ENCODE results near the gene FSIP1.

DNA sequence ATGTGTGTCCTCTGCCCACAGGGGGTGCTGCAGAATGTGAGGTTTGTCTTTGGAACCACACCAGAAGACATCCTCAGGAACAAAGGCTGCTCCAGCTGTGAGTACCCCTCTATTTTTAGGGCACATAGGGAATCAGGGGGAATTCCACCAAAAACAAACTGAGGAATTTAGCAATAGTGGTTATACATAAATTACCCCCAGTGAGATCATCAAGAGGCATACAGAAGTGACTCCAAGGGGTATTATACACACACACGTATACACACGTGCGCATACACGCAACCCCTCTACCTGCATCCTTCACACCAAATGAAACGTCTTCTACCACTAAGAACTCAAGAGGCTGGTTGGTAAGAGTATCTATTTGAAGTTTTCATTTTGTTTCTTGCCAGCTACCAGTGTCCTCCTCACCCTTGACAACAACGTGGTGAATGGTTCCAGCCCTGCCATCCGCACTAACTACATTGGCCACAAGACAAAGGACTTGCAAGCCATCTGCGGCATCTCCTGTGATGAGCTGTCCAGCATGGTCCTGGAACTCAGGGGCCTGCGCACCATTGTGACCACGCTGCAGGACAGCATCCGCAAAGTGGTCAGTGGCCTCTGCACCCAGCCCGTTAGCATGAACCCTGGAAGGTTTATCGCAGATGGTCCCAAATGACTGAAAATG, 198.9 kb downstream of the FSIP1 start:
- TF ChIP-seq POLR2A (IDR thresholded peaks at IDR 0.05; ENCODE audit: low read length) (no peak), ESRRA (IDR thresholded peaks at IDR 0.05; ENCODE audit: borderline replicate concordance, low read length) (no peak), RAD21 (conservative IDR thresholded peaks at IDR 0.05 in 1 of 2, IDR thresholded peaks at IDR 0.05 in 1 of 2) (no peak), CTCF (IDR thresholded peaks at IDR 0.05) (no peak), MAZ (IDR thresholded peaks at IDR 0.05; ENCODE audit: borderline replicate concordance, low read depth, low read length) (no peak), RARB (CRISPR knock-in tag; IDR thresholded peaks at IDR 0.05) (no peak), RFX5 (IDR thresholded peaks at IDR 0.05) (no peak), NFE2L2 (conservative IDR thresholded peaks at IDR 0.05; ENCODE audit: low read length) (no peak), EP300 (IDR thresholded peaks at IDR 0.05) (no peak)
- TF ChIP-seq, protein P1, sequence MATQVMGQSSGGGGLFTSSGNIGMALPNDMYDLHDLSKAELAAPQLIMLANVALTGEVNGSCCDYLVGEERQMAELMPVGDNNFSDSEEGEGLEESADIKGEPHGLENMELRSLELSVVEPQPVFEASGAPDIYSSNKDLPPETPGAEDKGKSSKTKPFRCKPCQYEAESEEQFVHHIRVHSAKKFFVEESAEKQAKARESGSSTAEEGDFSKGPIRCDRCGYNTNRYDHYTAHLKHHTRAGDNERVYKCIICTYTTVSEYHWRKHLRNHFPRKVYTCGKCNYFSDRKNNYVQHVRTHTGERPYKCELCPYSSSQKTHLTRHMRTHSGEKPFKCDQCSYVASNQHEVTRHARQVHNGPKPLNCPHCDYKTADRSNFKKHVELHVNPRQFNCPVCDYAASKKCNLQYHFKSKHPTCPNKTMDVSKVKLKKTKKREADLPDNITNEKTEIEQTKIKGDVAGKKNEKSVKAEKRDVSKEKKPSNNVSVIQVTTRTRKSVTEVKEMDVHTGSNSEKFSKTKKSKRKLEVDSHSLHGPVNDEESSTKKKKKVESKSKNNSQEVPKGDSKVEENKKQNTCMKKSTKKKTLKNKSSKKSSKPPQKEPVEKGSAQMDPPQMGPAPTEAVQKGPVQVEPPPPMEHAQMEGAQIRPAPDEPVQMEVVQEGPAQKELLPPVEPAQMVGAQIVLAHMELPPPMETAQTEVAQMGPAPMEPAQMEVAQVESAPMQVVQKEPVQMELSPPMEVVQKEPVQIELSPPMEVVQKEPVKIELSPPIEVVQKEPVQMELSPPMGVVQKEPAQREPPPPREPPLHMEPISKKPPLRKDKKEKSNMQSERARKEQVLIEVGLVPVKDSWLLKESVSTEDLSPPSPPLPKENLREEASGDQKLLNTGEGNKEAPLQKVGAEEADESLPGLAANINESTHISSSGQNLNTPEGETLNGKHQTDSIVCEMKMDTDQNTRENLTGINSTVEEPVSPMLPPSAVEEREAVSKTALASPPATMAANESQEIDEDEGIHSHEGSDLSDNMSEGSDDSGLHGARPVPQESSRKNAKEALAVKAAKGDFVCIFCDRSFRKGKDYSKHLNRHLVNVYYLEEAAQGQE (IDR thresholded peaks at IDR 0.05) = no peak
- TF ChIP-seq, protein P2, sequence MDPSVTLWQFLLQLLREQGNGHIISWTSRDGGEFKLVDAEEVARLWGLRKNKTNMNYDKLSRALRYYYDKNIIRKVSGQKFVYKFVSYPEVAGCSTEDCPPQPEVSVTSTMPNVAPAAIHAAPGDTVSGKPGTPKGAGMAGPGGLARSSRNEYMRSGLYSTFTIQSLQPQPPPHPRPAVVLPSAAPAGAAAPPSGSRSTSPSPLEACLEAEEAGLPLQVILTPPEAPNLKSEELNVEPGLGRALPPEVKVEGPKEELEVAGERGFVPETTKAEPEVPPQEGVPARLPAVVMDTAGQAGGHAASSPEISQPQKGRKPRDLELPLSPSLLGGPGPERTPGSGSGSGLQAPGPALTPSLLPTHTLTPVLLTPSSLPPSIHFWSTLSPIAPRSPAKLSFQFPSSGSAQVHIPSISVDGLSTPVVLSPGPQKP (IDR thresholded peaks at IDR 0.05; ENCODE audit: low read depth, low read length) = no peak
- TF ChIP-seq, protein P3, sequence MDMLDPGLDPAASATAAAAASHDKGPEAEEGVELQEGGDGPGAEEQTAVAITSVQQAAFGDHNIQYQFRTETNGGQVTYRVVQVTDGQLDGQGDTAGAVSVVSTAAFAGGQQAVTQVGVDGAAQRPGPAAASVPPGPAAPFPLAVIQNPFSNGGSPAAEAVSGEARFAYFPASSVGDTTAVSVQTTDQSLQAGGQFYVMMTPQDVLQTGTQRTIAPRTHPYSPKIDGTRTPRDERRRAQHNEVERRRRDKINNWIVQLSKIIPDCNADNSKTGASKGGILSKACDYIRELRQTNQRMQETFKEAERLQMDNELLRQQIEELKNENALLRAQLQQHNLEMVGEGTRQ (IDR thresholded peaks at IDR 0.05) = no peak
- TF ChIP-seq, protein P4, sequence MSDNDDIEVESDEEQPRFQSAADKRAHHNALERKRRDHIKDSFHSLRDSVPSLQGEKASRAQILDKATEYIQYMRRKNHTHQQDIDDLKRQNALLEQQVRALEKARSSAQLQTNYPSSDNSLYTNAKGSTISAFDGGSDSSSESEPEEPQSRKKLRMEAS (IDR thresholded peaks at IDR 0.05) = no peak
